GM18508 (cell line): ENCODE results near the gene CA11.
"Not testable (repeated sequence)": the region's sequence is repeated elsewhere in the genome, so short reads cannot be mapped to it uniquely, and the experiment has no call there.

Source experiments
- ATAC-seq: cut with Tn5 transposase; IDR thresholded peaks from one replicate; pipeline ENCODE4 v1.9.1; 2021; ENCODE audit warnings: moderate number of reproducible peaks; ENCODE audit not compliant: insufficient read depth, unreplicated experiment

Gene CA11

GRCh38 chr19:48644839-48645619 is 958 bp downstream of the CA11 start:
- no peak for ATAC-seq

GRCh38 chr19:48644355-48644754 is 1.6 kb downstream of the CA11 start:
- no peak for ATAC-seq

GRCh38 chr19:48642862-48643261 is 3.1 kb downstream of the CA11 start:
- no peak for ATAC-seq

GRCh38 chr19:48641850-48642249 is 4.1 kb downstream of the CA11 start:
- ATAC-seq: no peak

- no peak for ATAC-seq
Measured at GRCh38 chr19:48639483-48640375, 6.3 kb downstream of the CA11 start.

- ATAC-seq: no peak
Measured at GRCh38 chr19:48638831-48639381, 7.1 kb downstream of the CA11 start.

GRCh38 chr19:48637948-48638830 is 7.8 kb downstream of the CA11 start:
- ATAC-seq: peak; percentile 17

- peak; percentile 38 for ATAC-seq
Measured at GRCh38 chr19:48637449-48637947, 8.5 kb downstream of the CA11 start.

- ATAC-seq: no peak
Measured at GRCh38 chr19:48636859-48637448, 9.0 kb downstream of the CA11 start, which contains the start of gene DBP. Gene DBP, minus strand, starts transcription at chr19:48637379. Its CDS starts 385 bp downstream, at chr19:48636994.

- ATAC-seq: no peak
Measured at GRCh38 chr19:48635966-48636858, 9.8 kb downstream of the CA11 start.

GRCh38 chr19:48635263-48635965 is 10.6 kb downstream of the CA11 start:
- ATAC-seq: no peak

- ATAC-seq: no peak
Measured at GRCh38 chr19:48634424-48635262, 11.3 kb downstream of the CA11 start.

- no peak for ATAC-seq
Measured at GRCh38 chr19:48634036-48634342, 12.0 kb downstream of the CA11 start.

GRCh38 chr19:48633148-48634035 is 12.6 kb downstream of the CA11 start:
- no peak for ATAC-seq

- no peak for ATAC-seq
Measured at GRCh38 chr19:48632692-48633147, 13.3 kb downstream of the CA11 start.

GRCh38 chr19:48632286-48632685 is 13.7 kb downstream of the CA11 start:
- ATAC-seq: not testable (repeated sequence)
